ENCODE measurements around the gene MED15.

MED15 gene

GRCh38 chr22:20519558-20519957 lies 12.1 kb downstream of the MED15 start:
- no peak for TF ChIP-seq CTCF (IDR thresholded peaks at IDR 0.05)
- intact Hi-C loops (cut with DNase I; ENCODE audit: low total_unique reads) = no loop called here
- Histone ChIP-seq H3K36me3 (peaks cover 0 to 32% (median 5%) of the 10 kb centered on the region in 3 donors), H3K4me1 (peaks cover 0 to 73% (median 30%) of the 10 kb centered on the region in 4 donors), H3K9me3 (no peaks in the 10 kb centered on the region), H3K4me3 (no peak overlapping the region), H3K27ac (no peak overlapping the region), H3K27me3 (no peaks in the 10 kb centered on the region)
- DNase-seq = no peak

GRCh38 chr22:20520093-20520511 lies 12.7 kb downstream of the MED15 start:
- Histone ChIP-seq H3K36me3 (peaks cover 0 to 28% (median 5%) of the 10 kb centered on the region in 3 donors), H3K9me3 (no peaks in the 10 kb centered on the region), H3K27ac (no peak overlapping the region), H3K4me3 (no peak overlapping the region), H3K27me3 (no peaks in the 10 kb centered on the region), H3K4me1 (peaks cover 0 to 73% (median 27%) of the 10 kb centered on the region in 4 donors)
- DNase-seq = no peak
- intact Hi-C loops (cut with DNase I; ENCODE audit: low total_unique reads) = no loop called here
- no peak for TF ChIP-seq CTCF (IDR thresholded peaks at IDR 0.05)

- Histone ChIP-seq H3K36me3 (peaks cover 0 to 27% (median 5%) of the 10 kb centered on the region in 3 donors), H3K27me3 (no peaks in the 10 kb centered on the region), H3K27ac (no peak overlapping the region), H3K9me3 (no peaks in the 10 kb centered on the region), H3K4me1 (peaks cover 0 to 68% (median 29%) of the 10 kb centered on the region in 4 donors), H3K4me3 (no peak overlapping the region)
- TF ChIP-seq CTCF (IDR thresholded peaks at IDR 0.05) = no peak
- no peak for DNase-seq
- intact Hi-C loops (cut with DNase I; ENCODE audit: low total_unique reads) = no loop called here
Measured at GRCh38 chr22:20522134-20523004, 15.0 kb downstream of the MED15 start.

- H3K36me3 ChIP-seq = peaks cover 5 to 28% (median 9%) of the 10 kb centered on the region in 3 donors
- no peaks in the 10 kb centered on the region for H3K9me3 ChIP-seq
- peak in 1 of 2 experiments; percentile 6 for TF ChIP-seq CTCF (IDR thresholded peaks at IDR 0.05)
- peaks cover 0 to 64% (median 27%) of the 10 kb centered on the region in 4 donors for H3K4me1 ChIP-seq
- H3K4me3 ChIP-seq = no peak overlapping the region
- intact Hi-C loops (cut with DNase I; ENCODE audit: low total_unique reads) = no loop called here
- DNase-seq = no peak
- no peaks in the 10 kb centered on the region for H3K27me3 ChIP-seq
- peak overlapping the region; percentile 38 to 44 for H3K27ac ChIP-seq
Measured at GRCh38 chr22:20523086-20523983, 15.9 kb downstream of the MED15 start.

GRCh38 chr22:20524004-20524481 lies 16.6 kb downstream of the MED15 start:
- H3K9me3 ChIP-seq = no peaks in the 10 kb centered on the region
- H3K27ac ChIP-seq = peak overlapping the region; percentile 38 to 44
- peaks cover 0 to 29% (median 13%) of the 10 kb centered on the region in 3 donors for H3K36me3 ChIP-seq
- DNase-seq = no peak
- H3K4me1 ChIP-seq = peaks cover 0 to 61% (median 25%) of the 10 kb centered on the region in 4 donors
- H3K4me3 ChIP-seq = no peak overlapping the region
- no peaks in the 10 kb centered on the region for H3K27me3 ChIP-seq
- no peak for TF ChIP-seq CTCF (IDR thresholded peaks at IDR 0.05)
- intact Hi-C loops (cut with DNase I; ENCODE audit: low total_unique reads) = no loop called here
